IMR-90 (cell line): ENCODE measurements around the gene LYZL1. TPM values are rescaled to one million over a fixed set of nuclear protein-coding genes. Genes with fewer than 3 reads are reported as not detected.

ENCODE experiments used
- ATAC-seq: fragments of 200-7000 bp; cut with Tn5 transposase; 2 replicates; pipeline ENCODE4 v1.9.1; 2020; ENCODE audit warnings: low read depth, mild to moderate bottlenecking, moderate library complexity
- BruUV-seq: library from RNA; stranded (reverse); fragments of 400-500 nt; replicated peaks from 2 replicates; lab custom pipeline; 2021; lab: Mats Ljungman, UMichigan
- CTCF ChIA-PET: fragments of 300-600 bp; formaldehyde crosslinking; extraction: SDS; loops from one replicate; lab custom pipeline; 2021; ENCODE audit warnings: antibody characterized with exemption; lab: Yijun Ruan, JAX
- POLR2A ChIA-PET: fragments of 300-600 bp; sonication (Branson Sonifier 250); formaldehyde crosslinking; loops from one replicate; lab custom pipeline; 2022; ENCODE audit warnings: antibody characterized with exemption; ENCODE audit not compliant: unreplicated experiment; lab: Charles Lee
- DNase-seq: peaks from one replicate; pipeline ENCODE4 v3.0.0; 2013
- H2AFZ ChIP-seq: replicated peaks from 2 replicates; pipeline ENCODE3; 2013; ENCODE audit warnings: low read length, mild to moderate bottlenecking; ENCODE audit not compliant: poor library complexity
- H2AK5ac ChIP-seq: 2 replicates; pipeline ENCODE4 v1.6.1; 2013; ENCODE audit warnings: low read depth, low read length, inconsistent platforms
- H2AK9ac ChIP-seq: replicated peaks from 2 replicates; pipeline ENCODE3; 2013; ENCODE audit warnings: mild to moderate bottlenecking, low read depth, low read length, moderate library complexity; ENCODE audit not compliant: poor library complexity
- H2BK120ac ChIP-seq: 2 replicates; pipeline ENCODE4 v1.6.1; 2013; ENCODE audit warnings: low read depth, low read length, inconsistent platforms
- H2BK15ac ChIP-seq: 3 replicates; pipeline ENCODE4 v1.6.1; 2013; ENCODE audit warnings: low read depth, low read length, inconsistent platforms
- H2BK20ac ChIP-seq: 2 replicates; pipeline ENCODE4 v1.6.1; 2013; ENCODE audit warnings: low read depth, mild to moderate bottlenecking, inconsistent platforms, low read length, moderate library complexity
- H2BK5ac ChIP-seq: 2 replicates; pipeline ENCODE4 v1.6.1; 2013; ENCODE audit warnings: mild to moderate bottlenecking, low read depth, low read length, inconsistent platforms; ENCODE audit not compliant: poor library complexity, severe bottlenecking
- H3K14ac ChIP-seq: replicated peaks from 2 replicates; pipeline ENCODE4 v1.6.1; 2013; ENCODE audit warnings: low read depth, low read length, inconsistent platforms
- H3K18ac ChIP-seq: 2 replicates; pipeline ENCODE4 v1.6.1; 2013; ENCODE audit warnings: low read depth, low read length, control low read depth
- H3K23ac ChIP-seq: 2 replicates; pipeline ENCODE4 v1.6.1; 2013; ENCODE audit warnings: low read depth, low read length, inconsistent platforms
- H3K27ac ChIP-seq: 2 replicates; pipeline ENCODE4 v1.5.1; 2013; ENCODE audit warnings: mild to moderate bottlenecking, control low read depth, low read length; ENCODE audit not compliant: insufficient read depth
- H3K27me3 ChIP-seq: 2 replicates; pipeline ENCODE4 v1.6.1; 2013; ENCODE audit warnings: low read length; ENCODE audit not compliant: control insufficient read depth, insufficient read depth
- H3K36me3 ChIP-seq: 2 replicates; pipeline ENCODE4 v1.6.1; 2013; ENCODE audit warnings: low read length, mixed read lengths; ENCODE audit not compliant: control insufficient read depth, insufficient read depth
- H3K4ac ChIP-seq: 2 replicates; pipeline ENCODE4 v1.6.1; 2013; ENCODE audit warnings: low read depth, low read length, inconsistent platforms
- H3K4me1 ChIP-seq: 2 replicates; pipeline ENCODE4 v1.6.1; 2013; ENCODE audit warnings: low read length, mixed read lengths; ENCODE audit not compliant: control insufficient read depth, insufficient read depth
- H3K4me2 ChIP-seq: 2 replicates; pipeline ENCODE4 v1.6.1; 2013; ENCODE audit warnings: low read depth, mild to moderate bottlenecking, control low read depth, low read length, moderate library complexity
- H3K4me3 ChIP-seq: 2 replicates; pipeline ENCODE4 v1.5.1; 2013; ENCODE audit warnings: low read depth, mild to moderate bottlenecking, control low read depth, low read length, moderate library complexity; ENCODE audit not compliant: insufficient read depth
- H3K56ac ChIP-seq: 2 replicates; pipeline ENCODE4 v1.6.1; 2013; ENCODE audit warnings: low read length, inconsistent platforms; ENCODE audit not compliant: insufficient read depth; ENCODE audit errors: extremely low read depth
- H3K79me1 ChIP-seq, 2 experiments: 2 replicates each; pipeline ENCODE4 v1.6.1; 2013; ENCODE audit warnings: low read length in 2 of 2, inconsistent platforms in 1 of 2, low read depth in 1 of 2
- H3K9ac ChIP-seq: 2 replicates; pipeline ENCODE4 v1.6.1; 2013; ENCODE audit warnings: low read depth, low read length, control low read depth
- H3K9me1 ChIP-seq: 2 replicates; pipeline ENCODE4 v1.6.1; 2013; ENCODE audit warnings: low read length, inconsistent platforms; ENCODE audit not compliant: insufficient read depth
- H3K9me3 ChIP-seq: 2 replicates; pipeline ENCODE4 v1.6.1; 2013; ENCODE audit warnings: low read length; ENCODE audit not compliant: control insufficient read depth, insufficient read depth
- H4K20me1 ChIP-seq: 2 replicates; pipeline ENCODE4 v1.6.1; 2013; ENCODE audit warnings: low read length, inconsistent platforms; ENCODE audit not compliant: insufficient read depth
- H4K5ac ChIP-seq: 2 replicates; pipeline ENCODE4 v1.6.1; 2013; ENCODE audit warnings: mild to moderate bottlenecking, low read depth, low read length, control low read depth
- H4K8ac ChIP-seq, 2 experiments: 2 replicates each; pipeline ENCODE4 v1.6.1; 2013; ENCODE audit warnings: low read depth in 2 of 2, low read length in 2 of 2, control low read depth in 1 of 2, inconsistent platforms in 1 of 2
- H4K91ac ChIP-seq: 2 replicates; pipeline ENCODE4 v1.6.1; 2013; ENCODE audit warnings: low read depth, low read length, inconsistent platforms; ENCODE audit not compliant: insufficient read depth
- BHLHE40 ChIP-seq: fragments of 150-350 bp; IDR thresholded peaks from 2 replicates; pipeline ENCODE4 v1.6.1; 2016; ENCODE audit warnings: mild to moderate bottlenecking, low read depth, low read length
- CHD1 ChIP-seq: IDR thresholded peaks from 2 replicates; pipeline ENCODE4 v1.6.1; 2012; ENCODE audit warnings: low read depth, low read length, improper control_type of control experiment
- CTCF ChIP-seq: conservative IDR thresholded peaks from 2 replicates; pipeline ENCODE4 v1.5.1; 2012; ENCODE audit warnings: mild to moderate bottlenecking, low read depth, low read length, improper control_type of control experiment
- ELK1 ChIP-seq: fragments of 150-350 bp; IDR thresholded peaks from 2 replicates; pipeline ENCODE4 v1.6.1; 2016; ENCODE audit warnings: low read depth, mild to moderate bottlenecking, low read length, moderate library complexity, borderline replicate concordance
- MAZ ChIP-seq: IDR thresholded peaks from 2 replicates; pipeline ENCODE4 v1.6.1; 2012; ENCODE audit warnings: low read depth, mild to moderate bottlenecking, low read length, improper control_type of control experiment, moderate library complexity, borderline replicate concordance
- POLR2A ChIP-seq: IDR thresholded peaks from 2 replicates; pipeline ENCODE4 v1.6.1; 2012; ENCODE audit warnings: mild to moderate bottlenecking, low read depth, low read length
- RCOR1 ChIP-seq: IDR thresholded peaks from 2 replicates; pipeline ENCODE4 v1.6.1; 2012; ENCODE audit warnings: mild to moderate bottlenecking, low read length, improper control_type of control experiment; ENCODE audit not compliant: insufficient replicate concordance
- RFX5 ChIP-seq: IDR thresholded peaks from 2 replicates; pipeline ENCODE4 v1.8.0; 2012; ENCODE audit warnings: low read depth, mild to moderate bottlenecking, low read length, moderate library complexity
- USF2 ChIP-seq: fragments of 150-350 bp; IDR thresholded peaks from 2 replicates; pipeline ENCODE4 v1.6.1; 2017; ENCODE audit warnings: mild to moderate bottlenecking, antibody characterized with exemption, low read length, low read depth
- WGBS, 2 experiments: methylation state at CpG; one replicate each; pipeline versions ENCODE4 v1.1.5 to v1.1.7; 2013; ENCODE audit warnings: missing lambda C conversion rate in 2 of 2; ENCODE audit not compliant: insufficient read length in 1 of 2; ENCODE audit errors: extremely low coverage in 2 of 2; 5-methylcytosine and 5-hydroxymethylcytosine counted together
- dilution Hi-C: fragments of 300-500 bp; cut with HindIII; formaldehyde crosslinking; loops from one replicate; pipeline ENCODE4 v1.14.3; 2018; ENCODE audit warnings: low sequenced_read_pairs; ENCODE audit not compliant: unreplicated experiment
- in situ Hi-C: fragments of 300-500 bp; cut with MboI; formaldehyde crosslinking; loops from 3 replicates; pipeline ENCODE4 v1.14.3; 2019; ENCODE audit warnings: low sequenced_read_pairs, inconsistent platforms, mixed read lengths
- intact Hi-C: fragments of 100-400 bp; cut with micrococcal nuclease; formaldehyde crosslinking; loops from 2 replicates; pipeline ENCODE4 v1.10.0; 2022
- polyA plus RNA-seq, 3 experiments: library from polyadenylated mRNA; depleted of rRNA; stranded (reverse); fragments of >200 nt; gene quantifications; 2 replicates each; pipeline ENCODE4 v1.2.3, GENCODE V29; 2012; ENCODE audit warnings: low replicate concordance in 1 of 3
- total RNA-seq: library from RNA; depleted of rRNA; stranded (reverse); fragments of >200 nt; gene quantifications from 2 replicates; pipeline ENCODE4 v1.2.3, GENCODE V29; 2012

LYZL1 gene
- total and polyA plus RNA-seq, 2 of the 4 experiments (the other 2 are of a cell fraction), result not detected

GRCh38 chr10:29265210-29265768, 23.6 kb upstream of the LYZL1 start:
- dilution Hi-C loops, result no loop called here
- CTCF ChIA-PET, result interaction anchor here (0.6 kb wide), 1 partner anchor 17 kb away, joined by 8 read pairs; no protein-coding TSS in a partner anchor

More at GRCh38 chr10:29265210-29265768, 23.6 kb upstream of the LYZL1 start:
- Histone ChIP-seq H4K8ac (no peak overlapping the region), H2BK15ac (no peak overlapping the region), H3K4me1 (no peaks in the 10 kb centered on the region), H3K4ac (no peak overlapping the region), H3K14ac (no peak overlapping the region), H3K9me1 (no peaks in the 10 kb centered on the region), H2BK20ac (no peak overlapping the region), H4K5ac (no peak overlapping the region), H3K79me1 (no peaks in the 10 kb centered on the region), H3K4me2 (no peak overlapping the region), H2BK5ac (no peak overlapping the region), H3K56ac (no peak overlapping the region), H2AK5ac (no peak overlapping the region), H2AFZ (no peak overlapping the region), H3K18ac (no peak overlapping the region), H2AK9ac (no peak overlapping the region), H3K4me3 (no peak overlapping the region), H3K27me3 (peaks cover 27% of the 10 kb centered on the region), H3K9ac (no peak overlapping the region), H3K27ac (no peak overlapping the region), H3K9me3 (no peaks in the 10 kb centered on the region), H4K20me1 (no peaks in the 10 kb centered on the region), H3K36me3 (no peaks in the 10 kb centered on the region), H2BK120ac (no peak overlapping the region), H4K91ac (no peak overlapping the region), H3K23ac (no peak overlapping the region)
- in situ Hi-C loops (no loop called here), intact Hi-C loops (no loop called here)
- DNase-seq (no peak), ATAC-seq (no peak)
- TF ChIP-seq POLR2A (no peak), RFX5 (no peak), RCOR1 (no peak), BHLHE40 (no peak), ELK1 (no peak), CHD1 (no peak), USF2 (no peak), MAZ (no peak), CTCF (no peak)
- POLR2A ChIA-PET, result no interaction called here
- BruUV-seq, result no TSS peak
- no CpG with 5 or more reads among the region's 7 CpGs for WGBS, 2 experiments
